ENCODE measurements around the gene FGFR2. TPM values are rescaled to one million over a fixed set of nuclear protein-coding genes. Genes with fewer than 3 reads are reported as not detected.

Gene FGFR2
- total RNA-seq, 4 donors from 2014 or later = 8.4 to 16.5 (median 9.2) TPM

DNA sequence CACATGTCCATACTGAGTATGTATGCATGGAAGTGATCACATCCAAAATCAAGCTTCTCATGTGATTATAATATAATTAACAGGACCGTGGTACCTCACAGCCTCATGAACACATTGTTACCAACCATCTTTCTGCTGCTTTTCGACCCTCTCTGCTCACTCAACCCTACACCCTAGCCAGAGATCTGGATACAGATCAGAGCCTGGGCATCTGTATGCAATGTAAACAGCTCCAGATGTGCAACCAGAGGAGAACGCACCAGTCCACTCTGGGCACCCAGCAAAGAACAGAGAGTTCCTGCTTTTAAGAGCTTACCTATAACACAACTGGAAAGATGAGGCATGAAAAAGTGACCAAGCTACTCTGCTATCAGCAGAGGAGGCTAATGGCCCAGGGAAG is 145.1 kb downstream of the FGFR2 start:
- Histone ChIP-seq H3K4me1 (no peaks in the 10 kb centered on the region), H3K4me3 (no peak overlapping the region), H3K27ac (no peak overlapping the region), H3K27me3 (no peaks in the 10 kb centered on the region), H3K9me3 (no peaks in the 10 kb centered on the region), H3K36me3 (no peaks in the 10 kb centered on the region)
- WGBS, 2 donors = 77 to 87% methylated on average over 3 of the region's 3 CpGs
- no peak for DNase-seq (ENCODE audit: low spot score in 2 of 2)
- TF ChIP-seq EP300 (IDR thresholded peaks at IDR 0.05) (no peak), POLR2A (IDR thresholded peaks at IDR 0.05) (no peak)
- TF ChIP-seq, protein P1, sequence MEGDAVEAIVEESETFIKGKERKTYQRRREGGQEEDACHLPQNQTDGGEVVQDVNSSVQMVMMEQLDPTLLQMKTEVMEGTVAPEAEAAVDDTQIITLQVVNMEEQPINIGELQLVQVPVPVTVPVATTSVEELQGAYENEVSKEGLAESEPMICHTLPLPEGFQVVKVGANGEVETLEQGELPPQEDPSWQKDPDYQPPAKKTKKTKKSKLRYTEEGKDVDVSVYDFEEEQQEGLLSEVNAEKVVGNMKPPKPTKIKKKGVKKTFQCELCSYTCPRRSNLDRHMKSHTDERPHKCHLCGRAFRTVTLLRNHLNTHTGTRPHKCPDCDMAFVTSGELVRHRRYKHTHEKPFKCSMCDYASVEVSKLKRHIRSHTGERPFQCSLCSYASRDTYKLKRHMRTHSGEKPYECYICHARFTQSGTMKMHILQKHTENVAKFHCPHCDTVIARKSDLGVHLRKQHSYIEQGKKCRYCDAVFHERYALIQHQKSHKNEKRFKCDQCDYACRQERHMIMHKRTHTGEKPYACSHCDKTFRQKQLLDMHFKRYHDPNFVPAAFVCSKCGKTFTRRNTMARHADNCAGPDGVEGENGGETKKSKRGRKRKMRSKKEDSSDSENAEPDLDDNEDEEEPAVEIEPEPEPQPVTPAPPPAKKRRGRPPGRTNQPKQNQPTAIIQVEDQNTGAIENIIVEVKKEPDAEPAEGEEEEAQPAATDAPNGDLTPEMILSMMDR (IDR thresholded peaks at IDR 0.05) = no peak

DNA sequence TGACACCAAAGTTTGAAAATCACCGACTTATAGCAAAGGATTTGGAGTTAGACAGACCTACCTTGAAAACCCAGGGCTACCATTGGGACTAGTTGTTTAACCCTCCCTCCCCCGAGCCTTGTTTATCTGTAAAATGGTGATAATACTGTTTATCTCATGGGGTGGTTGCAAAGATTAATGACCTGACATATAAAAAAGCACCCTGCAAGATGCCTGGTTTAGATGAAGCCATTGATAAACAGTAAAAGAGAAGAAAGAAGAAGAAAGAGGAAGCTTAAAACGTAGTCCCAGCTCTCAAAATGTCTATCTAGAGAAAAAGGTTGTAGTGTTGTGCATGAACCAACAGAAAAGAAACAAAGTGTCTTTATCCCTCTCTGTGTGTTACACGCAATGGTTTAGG is 145.7 kb downstream of the FGFR2 start:
- TF ChIP-seq, protein P1 (IDR thresholded peaks at IDR 0.05) = no peak
- TF ChIP-seq EP300 (IDR thresholded peaks at IDR 0.05) (no peak), POLR2A (IDR thresholded peaks at IDR 0.05) (no peak)
- H3K4me1 ChIP-seq = no peaks in the 10 kb centered on the region
- no peak overlapping the region for H3K27ac ChIP-seq
- H3K27me3 ChIP-seq = no peaks in the 10 kb centered on the region
- DNase-seq (ENCODE audit: low spot score in 2 of 2) = no peak
- H3K4me3 ChIP-seq = no peak overlapping the region
- no peaks in the 10 kb centered on the region for H3K36me3 ChIP-seq
- 51% methylated on average over 4 of the region's 4 CpGs for WGBS, 2 donors
- no peaks in the 10 kb centered on the region for H3K9me3 ChIP-seq

GRCh38 chr10:121450247-121450646 is 148.0 kb downstream of the FGFR2 start:
- TF ChIP-seq EP300 (IDR thresholded peaks at IDR 0.05) = no peak
- TF ChIP-seq, protein P1 (IDR thresholded peaks at IDR 0.05) = no peak
- TF ChIP-seq POLR2A (IDR thresholded peaks at IDR 0.05) = no peak
- Histone ChIP-seq H3K27me3 (no peaks in the 10 kb centered on the region), H3K27ac (no peak overlapping the region), H3K4me1 (no peaks in the 10 kb centered on the region), H3K36me3 (no peaks in the 10 kb centered on the region), H3K9me3 (no peaks in the 10 kb centered on the region), H3K4me3 (no peak overlapping the region)
- WGBS, 2 donors = 67 to 69% methylated on average over 6 of the region's 6 CpGs
- DNase-seq (ENCODE audit: low spot score in 2 of 2) = no peak

DNA sequence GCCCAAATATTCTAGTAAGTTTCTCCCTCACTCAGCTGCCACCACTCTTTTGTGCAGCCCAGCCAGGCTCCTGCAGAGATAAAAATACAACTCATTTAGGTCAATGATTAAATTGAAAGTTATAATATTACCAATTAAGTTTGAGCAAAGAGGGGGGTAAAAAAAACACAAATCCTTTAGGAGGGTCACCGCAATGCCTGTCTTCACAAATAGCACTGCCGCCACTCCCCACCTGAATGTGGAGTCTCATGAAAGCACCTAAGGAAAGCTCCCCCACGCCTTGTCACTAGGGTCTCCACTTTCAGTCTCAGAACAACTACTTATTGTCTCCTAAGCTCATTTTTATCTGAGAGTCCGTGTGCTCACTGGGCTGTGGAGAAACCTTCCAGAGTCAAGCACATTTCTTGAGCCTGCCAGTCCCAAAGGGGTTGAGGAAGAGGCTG is 148.7 kb downstream of the FGFR2 start:
- H3K4me3 ChIP-seq = no peak overlapping the region
- H3K36me3 ChIP-seq = no peaks in the 10 kb centered on the region
- H3K27ac ChIP-seq = no peak overlapping the region
- DNase-seq (ENCODE audit: low spot score in 2 of 2) = no peak
- H3K9me3 ChIP-seq = no peaks in the 10 kb centered on the region
- no peaks in the 10 kb centered on the region for H3K27me3 ChIP-seq
- TF ChIP-seq, protein P1 (IDR thresholded peaks at IDR 0.05) = no peak
- TF ChIP-seq POLR2A (IDR thresholded peaks at IDR 0.05) (no peak), EP300 (IDR thresholded peaks at IDR 0.05) (no peak)
- no peaks in the 10 kb centered on the region for H3K4me1 ChIP-seq
- WGBS, 2 donors = 66 to 78% methylated on average over 4 of the region's 4 CpGs

DNA sequence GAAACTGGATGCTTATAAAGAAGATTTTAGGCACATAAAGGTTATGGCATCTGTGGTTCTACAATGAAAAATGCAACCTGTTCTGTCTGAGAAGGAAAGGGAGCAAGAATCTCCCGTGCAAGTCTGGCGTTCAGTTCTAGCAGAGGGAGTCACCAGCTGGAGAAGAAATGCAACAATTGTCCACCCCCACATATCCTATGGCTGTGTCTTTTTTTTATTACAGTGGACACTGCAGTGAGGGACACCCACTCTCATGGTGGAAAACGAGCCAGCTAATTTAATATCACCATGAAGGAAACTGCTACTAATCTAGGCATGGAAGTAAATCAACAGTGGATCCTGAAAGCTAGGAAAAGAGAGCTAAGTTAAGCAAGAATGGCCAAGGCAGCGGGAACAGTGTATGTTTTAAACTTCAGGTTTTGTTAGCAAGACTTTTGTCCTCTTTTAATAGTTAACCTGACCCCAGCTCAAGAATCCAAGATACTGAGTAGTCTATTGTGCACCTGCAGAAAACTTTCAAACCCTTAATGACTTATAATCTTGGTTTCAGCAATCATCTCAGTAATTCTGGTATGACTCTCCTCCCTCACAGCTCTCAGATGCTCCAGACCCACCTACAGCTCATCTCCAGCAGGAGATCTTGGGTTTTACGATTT is 149.3 kb downstream of the FGFR2 start:
- 48 to 57% methylated on average over 5 of the region's 5 CpGs for WGBS, 2 donors
- H3K27me3 ChIP-seq = no peaks in the 10 kb centered on the region

More for the DNA sequence above, 149.3 kb downstream of the FGFR2 start:
- TF ChIP-seq EP300 (IDR thresholded peaks at IDR 0.05) (no peak), POLR2A (IDR thresholded peaks at IDR 0.05) (no peak)
- TF ChIP-seq, protein P1 (IDR thresholded peaks at IDR 0.05) = no peak
- DNase-seq (ENCODE audit: low spot score in 2 of 2) = no peak
- H3K27ac ChIP-seq = no peak overlapping the region
- H3K4me3 ChIP-seq = no peak overlapping the region
- no peaks in the 10 kb centered on the region for H3K9me3 ChIP-seq
- no peaks in the 10 kb centered on the region for H3K36me3 ChIP-seq
- no peaks in the 10 kb centered on the region for H3K4me1 ChIP-seq

Measured in tibial nerve (tissue), 4 donors.